ENCODE measurements around the gene FAM50B.
"Not testable (repeated sequence)": the region's sequence is repeated elsewhere in the genome, so short reads cannot be mapped to it uniquely, and the experiment has no call there.

Gene FAM50B

DNA sequence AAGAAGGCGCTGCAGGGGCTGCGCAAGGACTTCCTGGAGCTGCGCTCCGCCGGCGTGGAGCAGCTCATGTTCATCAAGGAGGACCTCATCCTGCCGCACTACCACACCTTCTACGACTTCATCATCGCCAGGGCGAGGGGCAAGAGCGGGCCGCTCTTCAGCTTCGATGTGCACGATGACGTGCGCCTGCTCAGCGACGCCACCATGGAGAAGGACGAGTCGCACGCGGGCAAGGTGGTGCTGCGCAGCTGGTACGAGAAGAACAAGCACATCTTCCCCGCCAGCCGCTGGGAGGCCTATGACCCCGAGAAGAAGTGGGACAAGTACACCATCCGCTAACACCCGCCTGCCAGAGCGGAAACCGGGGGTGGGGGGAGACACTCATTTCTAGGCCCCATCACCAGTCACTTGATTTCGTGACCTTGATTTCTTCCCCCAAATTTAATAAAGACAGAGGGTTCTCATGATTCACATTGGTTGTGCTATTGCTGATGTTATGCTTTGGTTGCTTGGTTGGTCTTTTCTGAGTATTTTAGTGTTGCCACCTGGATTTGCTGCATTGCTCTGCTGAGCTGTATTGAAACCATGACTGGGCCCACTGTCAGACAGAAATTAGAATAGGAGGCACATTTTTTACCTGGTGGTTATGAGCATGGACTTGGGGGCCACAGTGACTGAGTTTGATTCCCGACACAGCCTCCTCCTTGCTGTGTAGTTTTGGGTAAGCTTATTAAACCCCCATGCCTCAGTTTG lies 1.5 kb downstream of the FAM50B start:
- DNase-seq, result no peak

DNA sequence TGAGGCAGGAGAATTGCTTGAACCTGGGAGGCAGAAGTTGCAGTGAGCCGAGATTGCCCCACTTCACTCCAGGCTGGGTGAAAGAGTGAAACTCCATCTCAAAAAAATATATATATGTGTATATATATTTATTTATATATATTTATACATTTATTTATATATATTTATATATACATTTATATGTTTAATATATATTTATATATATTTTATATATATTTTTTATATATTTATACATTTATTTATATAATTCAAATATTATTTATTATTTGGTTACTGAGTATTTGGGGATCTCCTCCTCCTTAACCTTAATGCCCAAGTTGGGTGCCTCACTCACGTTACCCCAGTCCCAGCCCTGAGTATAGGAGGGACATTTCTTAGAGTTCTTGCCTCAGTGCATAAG lies 2.7 kb downstream of the FAM50B start:
- DNase-seq, result no peak

GRCh38 chr6:3852391-3852790 lies 3.2 kb downstream of the FAM50B start:
- no peak for DNase-seq

DNA sequence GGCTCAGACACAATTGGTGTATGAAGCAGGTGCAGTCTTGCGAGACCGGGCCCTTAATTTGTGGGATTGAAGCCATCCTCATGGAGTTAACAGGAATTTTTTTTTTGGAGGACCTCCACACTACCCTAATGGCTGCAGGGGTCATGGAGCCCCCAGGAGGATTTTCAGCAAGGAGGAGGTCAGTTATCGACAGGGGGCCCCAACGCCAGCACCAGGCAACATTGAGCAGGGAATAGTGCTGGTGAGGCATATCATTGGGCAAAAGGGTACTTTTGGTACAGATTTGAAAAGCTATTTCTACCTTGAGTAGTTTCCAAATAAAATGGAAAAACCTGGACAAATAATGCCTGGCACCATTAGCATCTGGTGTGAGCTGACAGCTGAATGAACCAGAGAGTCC lies 6.7 kb downstream of the FAM50B start:
- DNase-seq, result no peak

- no peak for DNase-seq
Measured at GRCh38 chr6:3856576-3856975, 7.4 kb downstream of the FAM50B start.

GRCh38 chr6:3857468-3858456 lies 8.6 kb downstream of the FAM50B start:
- no peak for DNase-seq

DNA sequence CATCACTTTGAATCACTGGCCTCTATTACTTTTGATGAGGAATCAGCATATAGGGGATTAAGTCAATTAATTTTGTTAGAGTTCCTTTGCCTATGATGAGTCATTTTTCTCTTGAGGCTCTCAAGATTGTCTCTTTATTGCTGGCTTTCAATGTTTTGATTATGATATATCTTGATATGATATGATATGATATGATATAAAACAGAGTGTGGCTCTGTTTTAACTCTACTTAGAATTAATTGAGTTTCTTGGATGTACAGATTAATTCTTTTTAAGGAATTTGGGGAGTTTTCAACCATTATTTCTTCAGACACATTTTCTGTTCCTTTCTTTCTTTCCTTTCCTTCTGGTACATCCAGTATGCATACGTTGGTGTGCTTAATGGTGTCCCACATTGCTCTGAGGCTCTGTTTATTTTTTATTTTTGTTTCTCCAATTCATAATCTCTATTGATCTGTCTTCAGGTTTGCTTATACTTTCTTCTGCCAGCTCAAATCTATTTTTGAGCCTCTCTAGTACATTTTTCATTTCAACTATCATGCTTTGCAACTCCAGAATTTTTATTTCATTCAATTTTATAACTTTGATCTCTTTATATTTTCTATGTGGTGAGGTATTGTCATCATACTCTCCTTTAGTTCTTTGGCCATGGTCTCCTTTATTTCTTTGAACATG lies 10.8 kb downstream of the FAM50B start:
- no peak for DNase-seq

DNA sequence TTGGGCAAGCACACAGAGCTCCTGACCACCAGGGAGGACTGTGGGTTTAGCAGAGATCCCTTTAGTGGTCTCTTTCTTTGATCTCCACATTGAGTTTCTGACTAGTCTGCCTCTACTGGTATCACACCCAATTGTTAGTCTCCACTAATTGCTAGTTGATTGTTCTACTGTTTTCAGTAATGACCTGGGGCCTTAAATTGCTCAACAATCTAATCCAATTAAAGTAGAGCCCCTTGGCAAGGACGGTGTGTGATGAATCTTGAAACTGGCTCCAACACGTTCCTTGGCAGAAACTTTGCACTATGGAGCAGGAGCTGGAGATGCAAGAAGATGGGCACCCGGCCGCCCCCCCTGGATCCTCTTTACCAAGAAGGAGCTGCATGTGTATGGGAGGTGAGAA lies 12.3 kb downstream of the FAM50B start:
- DNase-seq, result no peak

- DNase-seq, result no peak
Measured at GRCh38 chr6:3862038-3862437, 12.9 kb downstream of the FAM50B start.

DNA sequence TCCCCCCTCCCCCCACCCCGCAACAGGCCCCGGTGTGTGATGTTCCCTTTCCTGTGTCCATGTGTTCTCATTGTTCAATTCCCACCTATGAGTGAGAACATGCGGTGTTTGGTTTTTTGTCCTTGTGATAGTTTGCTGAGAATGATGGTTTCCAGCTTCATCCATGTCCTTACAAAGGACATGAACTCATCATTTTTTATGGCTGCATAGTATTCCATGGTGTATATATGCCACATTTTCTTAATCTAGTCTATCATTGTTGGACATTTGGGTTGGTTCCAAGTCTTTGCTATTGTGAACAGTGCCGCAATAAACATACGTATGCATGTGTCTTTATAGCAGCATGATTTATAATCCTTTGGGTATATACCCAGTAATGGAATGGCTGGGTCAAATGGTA lies 14.1 kb downstream of the FAM50B start:
- not testable (repeated sequence) for DNase-seq

DNA sequence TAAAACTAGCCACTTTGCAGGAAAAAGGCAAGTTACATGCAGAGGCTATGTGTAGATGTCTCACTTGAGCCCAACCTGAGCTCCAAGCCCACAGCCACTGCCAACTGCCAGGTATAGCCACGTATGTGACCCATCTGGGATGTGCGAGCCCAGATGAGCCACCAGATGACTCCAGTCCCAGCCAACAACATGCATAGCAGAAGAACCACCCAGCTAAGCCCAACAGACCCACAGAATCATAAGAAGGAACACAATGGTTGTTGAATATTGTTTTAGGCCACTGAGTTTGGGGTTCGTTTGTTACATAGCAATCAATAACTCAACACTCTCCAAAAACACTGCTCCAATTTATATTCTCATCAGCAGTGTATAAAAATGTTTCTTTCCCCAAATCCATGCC lies 16.3 kb downstream of the FAM50B start:
- DNase-seq, result no peak

- DNase-seq, result no peak
Measured at GRCh38 chr6:3867641-3868502, 18.7 kb downstream of the FAM50B start.

GRCh38 chr6:3868544-3868943 lies 19.4 kb downstream of the FAM50B start:
- no peak for DNase-seq

DNA sequence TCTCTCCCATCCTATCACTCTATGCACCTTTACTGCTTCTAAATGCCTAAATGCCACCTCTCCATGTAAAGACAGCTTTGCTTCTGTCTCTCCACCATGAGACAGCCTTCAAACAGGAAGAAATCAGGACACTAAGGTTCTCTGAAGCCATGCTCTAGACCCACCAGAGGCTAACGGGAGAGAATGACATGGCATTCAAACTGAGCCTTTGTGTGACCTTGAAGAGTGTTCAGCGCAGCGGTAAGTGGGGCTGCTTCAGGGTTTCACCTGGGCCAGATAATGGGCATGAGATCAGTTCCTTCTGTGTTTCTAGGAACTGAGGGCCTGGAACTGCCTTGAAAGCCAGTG lies 20.1 kb downstream of the FAM50B start:
- DNase-seq, result no peak

DNA sequence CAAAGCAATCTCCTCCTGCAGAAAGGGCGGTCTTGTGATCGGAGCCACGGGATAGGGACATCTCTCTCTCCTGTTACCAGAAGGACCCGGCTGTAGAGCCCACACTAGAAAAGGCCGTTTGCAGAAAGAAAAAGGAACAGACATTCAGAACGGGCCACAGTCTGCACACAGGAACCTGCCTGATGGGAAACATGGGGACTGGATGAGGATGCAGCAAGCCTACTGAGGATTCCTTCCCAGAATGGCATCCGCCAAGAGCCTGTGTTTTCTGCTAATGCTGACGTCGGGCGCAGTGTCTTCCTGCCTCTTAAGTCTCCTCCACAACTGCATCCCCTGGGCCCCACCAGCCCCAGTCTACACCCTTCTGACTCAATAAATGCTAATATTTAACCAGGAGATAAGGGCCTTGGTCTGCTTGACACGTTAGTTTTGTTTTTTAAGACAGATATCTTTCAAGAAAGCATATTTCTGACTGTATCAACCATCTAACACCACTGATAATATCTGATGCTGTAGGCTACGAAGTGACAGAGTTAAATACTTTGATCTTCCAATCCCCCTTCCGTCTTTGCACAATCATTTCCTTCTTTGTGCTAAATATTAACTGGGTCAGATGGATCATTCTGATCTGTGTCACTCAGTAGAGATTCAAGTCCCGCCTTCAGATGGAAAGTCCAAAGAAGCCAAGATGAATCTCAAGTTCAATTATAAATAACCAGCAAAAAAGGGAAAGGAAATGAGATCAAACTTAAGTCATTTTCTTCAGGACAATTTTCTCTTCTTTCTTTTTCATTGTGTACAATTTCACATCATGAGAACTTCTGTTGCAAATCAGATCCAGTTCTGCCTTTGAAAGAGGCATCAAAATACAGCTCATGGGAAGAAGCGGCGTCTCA lies 20.7 kb downstream of the FAM50B start:
- no peak for DNase-seq

- no peak for DNase-seq
Measured at GRCh38 chr6:3870528-3870925, 21.4 kb downstream of the FAM50B start.

DNA sequence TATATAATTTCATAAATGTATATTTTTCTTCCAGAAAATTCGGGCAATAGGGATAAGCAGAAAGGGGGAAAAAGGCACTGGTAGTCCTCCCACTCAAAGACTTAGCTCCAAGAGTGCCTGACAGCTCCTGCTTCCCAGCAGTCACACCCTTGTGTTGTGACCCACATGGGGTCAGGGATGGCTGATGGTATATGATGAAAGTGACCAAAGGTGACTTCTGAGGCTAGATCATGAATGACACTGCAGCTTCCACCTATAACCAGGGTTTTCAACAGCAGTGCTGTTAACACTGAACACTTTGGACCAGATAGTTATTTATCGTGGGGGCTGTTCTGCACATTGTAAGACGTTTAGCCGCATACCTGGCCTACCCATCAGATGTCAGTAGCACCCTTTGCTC lies 22.3 kb downstream of the FAM50B start:
- no peak for DNase-seq

DNA sequence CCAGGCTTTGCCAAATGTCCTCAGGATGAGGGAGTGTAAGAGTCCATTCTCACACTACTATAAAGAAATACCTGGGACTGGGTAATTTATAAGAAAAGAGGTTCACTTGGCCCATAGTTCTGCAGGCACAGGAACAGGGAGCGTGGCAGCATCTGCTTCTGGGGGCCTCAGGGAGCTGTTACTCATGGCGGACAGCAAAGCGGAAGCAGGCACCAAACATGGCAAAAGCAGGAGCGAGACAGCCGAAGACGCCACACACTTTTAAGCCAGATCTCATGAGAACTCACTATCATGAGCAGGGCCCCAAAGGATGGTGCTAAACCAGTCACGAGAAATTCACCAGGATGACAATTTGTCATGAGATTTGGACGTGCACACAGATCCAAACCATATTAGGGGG lies 22.8 kb downstream of the FAM50B start:
- no peak for DNase-seq

- DNase-seq, result no peak
Measured at GRCh38 chr6:3872370-3872854, 23.2 kb downstream of the FAM50B start.

DNA sequence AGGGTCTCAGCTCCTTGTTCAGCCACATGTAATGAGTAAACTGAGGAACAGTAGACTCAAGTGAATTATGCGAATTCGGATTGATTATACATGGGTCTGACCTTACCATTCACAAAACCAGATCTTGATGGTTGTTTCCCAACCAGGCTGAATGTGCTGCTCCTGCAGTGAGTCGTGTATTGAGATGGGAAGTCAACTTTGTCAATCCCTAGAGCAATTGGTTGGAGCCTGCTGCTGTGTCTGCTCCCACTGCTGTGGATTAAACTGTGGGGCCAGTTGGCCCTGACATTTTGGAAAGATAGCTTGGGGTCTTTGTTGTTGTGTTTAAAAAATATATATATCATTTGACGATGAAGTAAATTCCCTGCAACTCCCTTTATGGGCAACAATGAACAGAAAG lies 23.9 kb downstream of the FAM50B start:
- DNase-seq, result no peak

- DNase-seq, result no peak
Measured at GRCh38 chr6:3874069-3874468, 24.9 kb downstream of the FAM50B start.
